Body of pancreas (tissue), 4 donors: Measurements from ENCODE around the gene OR8G1. TPM values are rescaled to one million over a fixed set of nuclear protein-coding genes. Genes with fewer than 3 reads are reported as not detected.

ENCODE experiments used
- ATAC-seq: fragments of 150-250 bp; one replicate; pipeline ENCODE4 v1.9.1; 2016
- DNase-seq, 4 donors: peaks; one replicate each; pipeline ENCODE4 v3.0.0-alpha.2; 2019
- H3K27ac ChIP-seq, 4 donors: fragments of 200-600 bp; sonication (generic); 1 replicate in 3 of 4; 2 replicates in 1 of 4; pipeline versions ENCODE4 v1.5.1 to v1.6.1; 2016 to 2019; ENCODE audit warnings: mild to moderate bottlenecking in 1 of 4, mixed read lengths in 1 of 4, moderate library complexity in 1 of 4
- H3K27me3 ChIP-seq, 2 donors: fragments of 200-600 bp; sonication (generic); one replicate each; pipeline ENCODE4 v1.6.0; 2016; ENCODE audit warnings: mild to moderate bottlenecking in 1 of 2
- H3K36me3 ChIP-seq, 2 donors: fragments of 200-600 bp; sonication (generic); replicated peaks in 1 of 2; 2 replicates each; pipeline ENCODE4 v1.5.1; 2016; ENCODE audit warnings: low read depth in 2 of 2; ENCODE audit not compliant: insufficient read depth in 1 of 2
- H3K4me1 ChIP-seq: fragments of 200-600 bp; sonication (generic); one replicate; pipeline ENCODE4 v1.6.0; 2016
- H3K4me3 ChIP-seq, 2 donors: fragments of 200-600 bp; sonication (generic); 1 replicate in 1 of 2; 2 replicates in 1 of 2; pipeline ENCODE4 v1.5.1; 2016 to 2019
- H3K9me3 ChIP-seq, 3 donors: fragments of 200-600 bp; sonication (generic); 1 replicate in 2 of 3; 2 replicates in 1 of 3; pipeline ENCODE4 v1.5.1; 2016
- CTCF ChIP-seq, 7 experiments: fragments of 450-650 bp in 4 of 7; fragments of 200-600 bp in 3 of 7; sonication (generic) in 3 of 7; IDR thresholded peaks; one replicate each; pipeline ENCODE4 v1.5.1; 2016 to 2019; ENCODE audit warnings: antibody characterized with exemption in 7 of 7
- POLR2A ChIP-seq, 3 donors: fragments of 450-650 bp; IDR thresholded peaks; one replicate each; pipeline ENCODE4 v1.6.1; 2016; ENCODE audit warnings: antibody characterized with exemption in 3 of 3, mild to moderate bottlenecking in 2 of 3
- WGBS, 2 donors: methylation state at CpG; one replicate each; pipeline ENCODE4 v1.1.5; 2017; 5-methylcytosine and 5-hydroxymethylcytosine counted together
- intact Hi-C: fragments of 100-400 bp; cut with DNase I; formaldehyde crosslinking; loops from one replicate; pipeline ENCODE4 v1.15.1; 2023
- total RNA-seq, 2 donors: library from RNA; depleted of rRNA; stranded (reverse); fragments of >200 nt; gene quantifications; one replicate each; pipeline ENCODE4 v1.1.0, GENCODE V29; 2016

The OR8G1 gene
- not detected for total RNA-seq

GRCh38 chr11:124240621-124241397 lies at the start of gene OR8G1:
OR8G1 (plus strand) TSS chr11:124241095; CDS start chr11:124249676, 8,581 bp downstream.
- TF ChIP-seq CTCF (IDR thresholded peaks at IDR 0.05) (no peak), POLR2A (IDR thresholded peaks at IDR 0.05) (no peak)
- H3K9me3 ChIP-seq = no peaks in the 10 kb centered on the region
- no peaks in the 10 kb centered on the region for H3K27me3 ChIP-seq
- H3K36me3 ChIP-seq = no peaks in the 10 kb centered on the region
- 61 to 66% methylated on average over 3 of the region's 3 CpGs for WGBS, 2 donors
- intact Hi-C loops = no loop called here
- no peak within 1 kb of the TSS for H3K4me3 ChIP-seq
- DNase-seq (no peak), ATAC-seq (no peak)
- no peak within 1 kb of the TSS for H3K27ac ChIP-seq
- no peaks in the 10 kb centered on the region for H3K4me1 ChIP-seq

GRCh38 chr11:124193221-124194010 lies 47.5 kb upstream of the OR8G1 start:
- 71 to 72% methylated on average over 6 of the region's 6 CpGs for WGBS, 2 donors
- no peaks in the 10 kb centered on the region for H3K9me3 ChIP-seq
- no peaks in the 10 kb centered on the region for H3K4me1 ChIP-seq
- no peaks in the 10 kb centered on the region for H3K36me3 ChIP-seq
- no peak overlapping the region for H3K4me3 ChIP-seq
- TF ChIP-seq POLR2A (IDR thresholded peaks at IDR 0.05) (no peak), CTCF (IDR thresholded peaks at IDR 0.05) (no peak)
- no peak for DNase-seq
- intact Hi-C loops = no loop called here
- no peak for ATAC-seq
- H3K27ac ChIP-seq = no peak overlapping the region
- no peaks in the 10 kb centered on the region for H3K27me3 ChIP-seq

GRCh38 chr11:124194293-124195188 lies 46.4 kb upstream of the OR8G1 start:
- no peak overlapping the region for H3K4me3 ChIP-seq
- no peaks in the 10 kb centered on the region for H3K4me1 ChIP-seq
- H3K36me3 ChIP-seq = no peaks in the 10 kb centered on the region
- DNase-seq (no peak), ATAC-seq (no peak)
- no peak for TF ChIP-seq POLR2A (IDR thresholded peaks at IDR 0.05)
- TF ChIP-seq CTCF (IDR thresholded peaks at IDR 0.05) = no peak
- H3K27ac ChIP-seq = no peak overlapping the region
- WGBS, 2 donors = 81% methylated on average over 6 of the region's 6 CpGs
- intact Hi-C loops = no loop called here
- H3K9me3 ChIP-seq = no peaks in the 10 kb centered on the region
- no peaks in the 10 kb centered on the region for H3K27me3 ChIP-seq

GRCh38 chr11:124195189-124195734 lies 45.6 kb upstream of the OR8G1 start:
- no peaks in the 10 kb centered on the region for H3K27me3 ChIP-seq
- no peaks in the 10 kb centered on the region for H3K4me1 ChIP-seq
- no peak overlapping the region for H3K27ac ChIP-seq
- H3K4me3 ChIP-seq = no peak overlapping the region
- TF ChIP-seq POLR2A (IDR thresholded peaks at IDR 0.05) (no peak), CTCF (IDR thresholded peaks at IDR 0.05) (peak; percentile 14 to 49 (median 41))
- no peaks in the 10 kb centered on the region for H3K36me3 ChIP-seq
- ATAC-seq (no peak), DNase-seq (peak; percentile 31 to 48 (median 44))
- no peaks in the 10 kb centered on the region for H3K9me3 ChIP-seq
- intact Hi-C loops = no loop called here
- 36 to 42% methylated on average over 4 of the region's 4 CpGs for WGBS, 2 donors
